Right renal cortex interstitium (tissue), 3 donors: ENCODE measurements around the gene PNMA8B. TPM values are rescaled to one million over a fixed set of nuclear protein-coding genes. Genes with fewer than 3 reads are reported as not detected.

Experiments
- DNase-seq, 3 donors: peaks; one replicate each; pipeline ENCODE4 v3.0.0-alpha.2; 2013; ENCODE audit warnings: low read depth in 3 of 3, low spot score in 2 of 3
- polyA plus RNA-seq, 3 donors: library from polyadenylated mRNA; unstranded; fragments of 120-200 nt; gene quantifications; one replicate each; pipeline ENCODE4 v1.2.1, GENCODE V29; 2013; ENCODE audit not compliant: insufficient read length in 3 of 3

The PNMA8B gene
- polyA plus RNA-seq, 3 donors: 3.8 to 4.2 (median 3.9) TPM

DNA sequence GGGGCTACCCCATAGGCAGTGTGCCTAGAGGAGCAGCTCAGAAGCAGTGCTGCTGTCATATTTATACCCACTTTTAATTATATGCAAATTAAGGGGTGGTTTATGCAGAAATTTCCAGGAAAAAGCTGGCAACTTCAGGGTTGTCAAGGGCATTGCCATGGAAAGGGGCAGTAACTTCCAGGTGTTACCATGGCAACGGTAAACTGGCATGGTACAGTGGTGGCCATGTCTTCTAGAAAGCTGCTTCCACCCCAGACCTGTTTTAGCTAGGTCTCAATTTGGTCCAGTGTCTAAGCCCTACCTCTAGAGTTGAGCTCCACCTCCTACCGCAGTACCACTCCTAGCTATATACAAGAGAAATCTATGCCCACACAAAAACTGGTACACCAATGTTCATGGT is 35.6 kb downstream of the PNMA8B start:
- no peak for DNase-seq

GRCh38 chr19:46456930-46457329 is 38.7 kb downstream of the PNMA8B start:
- no peak for DNase-seq

DNA sequence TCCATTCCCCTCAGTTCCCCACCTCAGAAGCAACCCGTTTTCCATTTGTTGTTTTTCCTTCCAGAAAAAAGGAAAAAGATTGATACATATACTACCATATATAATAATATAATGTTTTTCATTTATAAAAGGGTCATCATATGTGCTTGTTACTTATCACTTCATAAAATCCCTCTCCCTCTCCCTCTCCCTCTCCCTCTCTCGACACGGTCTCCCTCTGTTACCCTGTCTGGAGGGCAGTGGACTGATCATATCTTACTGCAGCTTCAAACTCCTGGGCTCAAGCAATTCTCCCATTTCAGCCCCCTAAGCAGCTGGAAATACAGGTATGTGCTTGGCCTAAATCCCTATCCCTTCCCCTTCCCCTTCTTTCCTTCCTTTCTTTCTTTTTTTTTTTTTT is 41.4 kb downstream of the PNMA8B start:
- DNase-seq: no peak

- DNase-seq: no peak
These were observed 42.0 kb downstream of the PNMA8B start for GRCh38 chr19:46453661-46454060.

GRCh38 chr19:46452186-46452585 is 43.5 kb downstream of the PNMA8B start:
- no peak for DNase-seq

- no peak for DNase-seq
These were observed 44.3 kb downstream of the PNMA8B start for GRCh38 chr19:46451352-46451751.

DNA sequence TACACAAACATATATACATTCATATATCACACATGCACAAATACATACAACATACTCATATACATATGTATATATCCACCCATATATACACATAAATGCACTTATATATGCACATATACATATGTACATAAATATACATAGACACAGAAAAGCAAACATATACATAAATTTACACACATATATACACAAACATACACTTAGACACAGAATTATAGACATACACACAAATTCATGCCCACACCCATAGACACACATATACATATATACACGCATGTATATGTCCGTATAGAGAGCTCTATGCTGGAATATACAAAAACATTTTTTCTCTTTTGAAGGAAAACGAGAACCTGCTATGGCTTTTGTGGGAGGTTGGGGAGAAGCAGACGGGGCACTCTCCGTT is 44.9 kb downstream of the PNMA8B start:
- no peak for DNase-seq

DNA sequence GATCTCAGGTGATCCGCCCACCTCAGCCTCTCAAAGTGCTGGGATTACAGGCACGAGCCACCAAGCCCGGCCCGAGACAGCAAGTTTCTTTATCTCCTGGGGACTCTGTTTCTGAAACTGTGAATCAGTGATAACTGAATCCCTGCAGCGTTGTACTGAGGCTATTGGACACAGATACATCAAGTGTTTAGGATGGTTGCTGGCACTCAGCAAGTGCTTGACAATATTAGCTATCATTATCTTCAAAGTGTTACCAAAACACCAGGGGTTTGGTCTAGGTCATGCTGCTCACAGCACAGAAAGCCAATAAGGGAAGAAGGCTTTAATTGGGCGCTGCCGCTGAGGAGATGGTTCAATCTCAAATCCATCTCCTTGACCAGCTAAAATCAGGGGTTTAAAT is 46.4 kb downstream of the PNMA8B start:
- DNase-seq: no peak

DNA sequence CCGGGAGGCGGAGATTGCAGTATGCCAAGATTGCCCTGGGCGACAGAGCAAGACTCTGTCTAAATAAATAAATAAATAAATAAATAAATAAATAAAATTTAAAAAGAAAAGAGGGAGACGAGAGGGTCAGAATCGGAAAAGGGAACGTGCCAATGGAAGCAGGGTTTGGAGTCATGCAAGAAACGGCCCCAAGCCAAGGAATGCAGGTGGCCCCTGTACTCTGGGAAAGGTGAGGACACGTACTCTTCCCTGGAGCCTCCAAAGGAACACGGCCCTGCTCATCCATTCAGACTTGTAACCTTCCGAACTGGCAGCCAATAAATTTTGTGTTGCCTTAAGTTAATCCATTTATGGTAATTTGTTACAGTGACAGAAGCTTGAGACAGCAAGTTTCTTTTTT is 47.1 kb downstream of the PNMA8B start:
- DNase-seq: no peak

DNA sequence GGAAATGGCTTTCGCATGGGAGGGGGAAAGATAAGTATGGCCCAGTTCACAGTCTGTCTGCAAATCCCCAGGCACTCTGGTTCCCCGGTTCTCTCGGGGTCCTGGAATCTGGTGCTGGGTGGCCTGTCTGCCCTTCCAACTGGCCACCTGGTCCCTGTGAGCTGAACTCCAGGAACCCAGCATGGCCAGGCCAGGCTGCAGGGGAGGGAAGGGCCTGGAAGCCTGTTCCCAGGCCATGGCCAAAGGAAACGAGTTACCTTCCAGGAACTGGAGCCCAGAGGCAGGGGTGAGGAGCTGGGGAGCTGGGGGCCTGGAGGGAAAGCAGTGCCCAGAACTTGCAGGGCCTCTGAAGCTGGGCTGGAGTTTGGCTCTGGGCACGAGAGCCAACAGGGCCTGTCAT is 47.8 kb downstream of the PNMA8B start:
- DNase-seq: no peak

- no peak for DNase-seq
These were observed 48.7 kb downstream of the PNMA8B start for GRCh38 chr19:46447006-46447405.

- DNase-seq: no peak
These were observed 49.6 kb downstream of the PNMA8B start for GRCh38 chr19:46446021-46446420.

DNA sequence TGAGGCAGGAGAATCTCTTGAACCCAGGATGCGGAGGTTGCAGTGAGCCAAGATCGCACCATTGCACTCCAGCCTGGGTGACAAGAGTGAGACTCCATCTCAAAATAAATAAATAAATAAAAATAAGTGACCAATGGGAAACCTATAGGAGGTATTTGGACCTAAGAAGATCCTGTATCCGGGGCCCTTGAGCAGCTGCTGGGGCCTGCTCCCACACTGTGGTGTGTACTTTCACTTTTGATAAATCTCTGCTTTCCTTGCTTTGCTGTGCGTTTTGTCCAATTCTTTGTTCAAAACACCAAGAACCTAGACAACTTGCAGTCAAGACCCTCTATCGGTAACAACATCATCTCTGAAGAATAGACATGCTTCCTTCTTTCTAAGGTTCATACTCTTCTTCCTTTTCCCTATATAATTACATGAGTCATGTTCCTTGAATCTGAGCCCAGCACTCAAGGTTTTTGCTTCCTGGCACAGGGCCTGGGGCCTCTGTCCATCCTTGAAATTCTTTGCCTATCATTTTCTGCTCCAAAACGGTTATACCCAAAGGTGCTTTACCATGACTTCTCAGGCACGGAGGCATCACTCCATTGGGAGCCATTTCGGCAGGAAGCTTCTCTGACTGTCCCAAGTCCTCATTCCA is 52.7 kb downstream of the PNMA8B start:
- DNase-seq: no peak

- no peak for DNase-seq
These were observed 53.8 kb downstream of the PNMA8B start for GRCh38 chr19:46441866-46442265.

Other genes starting within 250 kb of the PNMA8B start
- 10 to 100 TPM; 21.7 to 28.3 (median 23.8) TPM for gene HIF3A, start 198.8 kb downstream of the PNMA8B start, polyA plus RNA-seq
- gene PPP5C, start 148.8 kb downstream of the PNMA8B start, polyA plus RNA-seq: 100 to 1,000 TPM in 2 of 3 donors, 10 to 100 TPM in 1; 96.1 to 106 (median 106) TPM
- 10 to 100 TPM; 48.5 to 53.8 (median 52.8) TPM for gene CCDC8, start 82.3 kb downstream of the PNMA8B start, polyA plus RNA-seq
- under 1 TPM; 0.56 to 0.64 (median 0.60) TPM for gene PNMA8C, start 66.9 kb downstream of the PNMA8B start, polyA plus RNA-seq
- 10 to 100 TPM; 52.7 to 72.2 (median 57.2) TPM for gene PNMA8A, start 24.3 kb downstream of the PNMA8B start, polyA plus RNA-seq
- 100 to 1,000 TPM; 500 to 524 (median 504) TPM for gene CALM3, start 105.5 kb upstream of the PNMA8B start, polyA plus RNA-seq
- gene PTGIR, start 129.2 kb upstream of the PNMA8B start, polyA plus RNA-seq: 1 to 10 TPM; 1.6 to 1.8 (median 1.7) TPM
- 1 to 10 TPM in 2 of 3 donors, not detected in 1; 1.6 to 1.7 TPM for gene GNG8, start 140.3 kb upstream of the PNMA8B start, polyA plus RNA-seq
- gene DACT3, start 165.3 kb upstream of the PNMA8B start, polyA plus RNA-seq: 10 to 100 TPM; 23.4 to 26.3 (median 25.5) TPM
- gene PRKD2, start 221.2 kb upstream of the PNMA8B start, polyA plus RNA-seq: 10 to 100 TPM; 30.4 to 34.1 (median 33.7) TPM